Keratinocyte (primary cell): ENCODE measurements around the gene CCDC167. TPM values are rescaled to one million over a fixed set of nuclear protein-coding genes. Genes with fewer than 3 reads are reported as not detected.

Source experiments
- DNase-seq: peaks from one replicate; pipeline ENCODE4 v3.0.0-alpha.2; 2011; ENCODE audit warnings: low read depth, missing footprints, low spot score
- FAIRE-seq: peaks from 2 replicates; lab custom pipeline; 2011; peaks lifted over from hg19 to GRCh38; lab: Jason Lieb, UNC
- H2AFZ ChIP-seq: 2 replicates; pipeline ENCODE4 v1.6.0; 2012; ENCODE audit warnings: low read length, control low read depth, inconsistent platforms; ENCODE audit not compliant: control insufficient read depth
- H3K27ac ChIP-seq: 2 replicates; pipeline ENCODE4 v1.5.1; 2011; ENCODE audit warnings: low read length; ENCODE audit not compliant: control insufficient read depth, insufficient read depth
- H3K27me3 ChIP-seq: 3 replicates; pipeline ENCODE4 v1.6.0; 2011; ENCODE audit warnings: low read length; ENCODE audit not compliant: control insufficient read depth, insufficient read depth; ENCODE audit errors: extremely low read depth
- H3K36me3 ChIP-seq, 2 experiments: 2 replicates in 1 of 2; 3 replicates in 1 of 2; pipeline ENCODE4 v1.5.1; 2011; ENCODE audit warnings: low read length in 2 of 2, mild to moderate bottlenecking in 1 of 2; ENCODE audit not compliant: control insufficient read depth in 2 of 2, insufficient read depth in 2 of 2; ENCODE audit errors: extremely low read depth in 1 of 2
- H3K4me1 ChIP-seq: 3 replicates; pipeline ENCODE4 v1.5.1; 2011; ENCODE audit warnings: low read length; ENCODE audit not compliant: control insufficient read depth, insufficient read depth; ENCODE audit errors: extremely low read depth
- H3K4me2 ChIP-seq: 3 replicates; pipeline ENCODE4 v1.6.0; 2011; ENCODE audit warnings: low read depth, low read length; ENCODE audit not compliant: control insufficient read depth, insufficient read depth; ENCODE audit errors: extremely low read depth
- H3K4me3 ChIP-seq, 3 experiments: fragments of 200-600 bp in 1 of 3; sonication (generic) in 1 of 3; 2 replicates in 2 of 3; 3 replicates in 1 of 3; pipeline ENCODE4 v1.5.1; 2011 to 2016; ENCODE audit warnings: low read length in 3 of 3, mild to moderate bottlenecking in 3 of 3, control low read depth in 2 of 3, inconsistent platforms in 1 of 3, low read depth in 1 of 3, mixed read lengths in 1 of 3, mixed run types in 1 of 3, moderate library complexity in 1 of 3; ENCODE audit not compliant: control insufficient read depth in 2 of 3, insufficient read depth in 2 of 3; ENCODE audit errors: extremely low read depth in 1 of 3
- H3K79me2 ChIP-seq: 2 replicates; pipeline ENCODE4 v1.6.0; 2012; ENCODE audit warnings: low read length; ENCODE audit not compliant: control insufficient read depth, insufficient read depth
- H3K9ac ChIP-seq: 3 replicates; pipeline ENCODE4 v1.6.0; 2011; ENCODE audit warnings: low read length; ENCODE audit not compliant: control insufficient read depth, insufficient read depth; ENCODE audit errors: extremely low read depth
- H3K9me1 ChIP-seq: 3 replicates; pipeline ENCODE4 v1.6.0; 2011; ENCODE audit warnings: low read length; ENCODE audit not compliant: control insufficient read depth, insufficient read depth; ENCODE audit errors: extremely low read depth
- H3K9me3 ChIP-seq: 2 replicates; pipeline ENCODE4 v1.5.1; 2012; ENCODE audit warnings: low read depth, low read length; ENCODE audit not compliant: control insufficient read depth
- H4K20me1 ChIP-seq: 3 replicates; pipeline ENCODE4 v1.6.0; 2011; ENCODE audit warnings: low read length; ENCODE audit not compliant: control insufficient read depth, insufficient read depth; ENCODE audit errors: extremely low read depth
- EZH2 ChIP-seq: IDR thresholded peaks from one replicate; pipeline ENCODE4 v1.6.1; 2012; ENCODE audit warnings: inconsistent platforms, mild to moderate bottlenecking, low read length, moderate library complexity
- dilution Hi-C: fragments of 300-500 bp; cut with MboI; formaldehyde crosslinking; loops from one replicate; pipeline ENCODE4 v1.7.0; 2020; ENCODE audit warnings: low sequenced_read_pairs; ENCODE audit not compliant: extremely low pct_ligation_motif_present
- polyA plus RNA-seq, 5 experiments: library from polyadenylated mRNA; depleted of rRNA in 3 of 5; stranded (reverse) in 3 of 5; stranded (forward) in 1 of 5; unstranded in 1 of 5; fragments of >200 nt; gene quantifications; 1 replicate in 1 of 5; 2 replicates in 3 of 5; 3 replicates in 1 of 5; pipeline versions ENCODE4 v1.2.1 to v1.2.3, GENCODE V29; 2011 to 2012; ENCODE audit warnings: missing spikeins in 2 of 5, low read depth in 1 of 5, low replicate concordance in 1 of 5
- TF ChIP-seq, protein P1 (sequence below), 3 experiments: IDR thresholded peaks in 1 of 3; conservative IDR thresholded peaks in 1 of 3; optimal IDR thresholded peaks in 1 of 3; 2 replicates in 2 of 3; 3 replicates in 1 of 3; pipeline versions ENCODE3 to v1.5.1; 2011; ENCODE audit warnings: low read length in 3 of 3, mild to moderate bottlenecking in 3 of 3, moderate library complexity in 2 of 3, control low read depth in 1 of 3, inconsistent platforms in 1 of 3; ENCODE audit not compliant: insufficient read depth in 2 of 3; ENCODE audit errors: extremely low read depth in 1 of 3

The CCDC167 gene
- polyA plus RNA-seq, 1 donor (not counting 4 experiments of a cell fraction or from before 2014, with no cell fraction given) = 39.8 TPM

DNA sequence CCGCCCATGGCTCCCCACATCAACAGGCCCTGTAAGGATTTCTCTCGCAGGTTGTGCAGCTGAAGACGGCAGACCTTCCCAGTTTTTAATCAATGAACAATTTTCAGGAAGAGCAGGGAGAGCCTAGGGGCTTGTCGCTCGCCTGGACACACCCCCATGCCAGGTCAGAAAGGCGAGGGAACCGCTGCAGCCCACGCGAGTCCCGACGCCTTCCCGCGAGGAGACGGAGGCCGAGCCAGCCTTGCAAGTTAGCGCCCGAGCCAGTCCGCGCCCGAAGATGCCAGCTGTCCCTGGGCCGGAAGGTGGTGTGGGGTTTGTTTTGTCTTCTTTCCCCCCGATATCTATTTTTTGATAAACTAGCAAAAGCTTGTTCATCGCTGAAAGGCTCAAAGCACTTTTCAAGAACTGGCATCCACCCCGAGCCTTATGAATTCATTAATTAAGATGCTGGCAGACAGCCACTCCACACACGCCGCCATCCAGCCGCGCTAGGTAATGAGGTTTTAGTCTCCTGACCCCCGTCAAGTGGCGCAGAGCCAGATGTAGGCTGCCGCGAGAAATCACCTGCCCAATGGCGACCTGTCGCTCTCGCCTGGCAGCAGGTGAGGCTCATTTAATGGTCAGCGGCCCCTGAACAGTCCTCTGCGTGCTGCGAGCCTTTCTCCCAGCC lies 6.6 kb downstream of the CCDC167 start:
- Histone ChIP-seq H4K20me1 (no peaks in the 10 kb centered on the region), H3K4me2 (no peak overlapping the region), H3K9me1 (no peaks in the 10 kb centered on the region), H3K4me1 (peaks cover 4% of the 10 kb centered on the region), H3K79me2 (no peaks in the 10 kb centered on the region), H3K9me3 (no peaks in the 10 kb centered on the region), H3K4me3 (no peak overlapping the region), H3K27ac (no peak overlapping the region), H3K9ac (no peak overlapping the region), H2AFZ (no peak overlapping the region), H3K27me3 (no peaks in the 10 kb centered on the region), H3K36me3 (no peaks in the 10 kb centered on the region)
- FAIRE-seq (no peak), DNase-seq (no peak)
- dilution Hi-C loops = no loop called here
- TF ChIP-seq, protein P1, sequence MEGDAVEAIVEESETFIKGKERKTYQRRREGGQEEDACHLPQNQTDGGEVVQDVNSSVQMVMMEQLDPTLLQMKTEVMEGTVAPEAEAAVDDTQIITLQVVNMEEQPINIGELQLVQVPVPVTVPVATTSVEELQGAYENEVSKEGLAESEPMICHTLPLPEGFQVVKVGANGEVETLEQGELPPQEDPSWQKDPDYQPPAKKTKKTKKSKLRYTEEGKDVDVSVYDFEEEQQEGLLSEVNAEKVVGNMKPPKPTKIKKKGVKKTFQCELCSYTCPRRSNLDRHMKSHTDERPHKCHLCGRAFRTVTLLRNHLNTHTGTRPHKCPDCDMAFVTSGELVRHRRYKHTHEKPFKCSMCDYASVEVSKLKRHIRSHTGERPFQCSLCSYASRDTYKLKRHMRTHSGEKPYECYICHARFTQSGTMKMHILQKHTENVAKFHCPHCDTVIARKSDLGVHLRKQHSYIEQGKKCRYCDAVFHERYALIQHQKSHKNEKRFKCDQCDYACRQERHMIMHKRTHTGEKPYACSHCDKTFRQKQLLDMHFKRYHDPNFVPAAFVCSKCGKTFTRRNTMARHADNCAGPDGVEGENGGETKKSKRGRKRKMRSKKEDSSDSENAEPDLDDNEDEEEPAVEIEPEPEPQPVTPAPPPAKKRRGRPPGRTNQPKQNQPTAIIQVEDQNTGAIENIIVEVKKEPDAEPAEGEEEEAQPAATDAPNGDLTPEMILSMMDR (optimal IDR thresholded peaks at IDR 0.05 in 1 of 3, IDR thresholded peaks at IDR 0.05 in 1 of 3, conservative IDR thresholded peaks at IDR 0.05 in 1 of 3; ENCODE audit: extremely low read depth in 1 of 3, insufficient read depth in 2 of 3, low read length in 3 of 3) = no peak
- TF ChIP-seq EZH2 = no peak

DNA sequence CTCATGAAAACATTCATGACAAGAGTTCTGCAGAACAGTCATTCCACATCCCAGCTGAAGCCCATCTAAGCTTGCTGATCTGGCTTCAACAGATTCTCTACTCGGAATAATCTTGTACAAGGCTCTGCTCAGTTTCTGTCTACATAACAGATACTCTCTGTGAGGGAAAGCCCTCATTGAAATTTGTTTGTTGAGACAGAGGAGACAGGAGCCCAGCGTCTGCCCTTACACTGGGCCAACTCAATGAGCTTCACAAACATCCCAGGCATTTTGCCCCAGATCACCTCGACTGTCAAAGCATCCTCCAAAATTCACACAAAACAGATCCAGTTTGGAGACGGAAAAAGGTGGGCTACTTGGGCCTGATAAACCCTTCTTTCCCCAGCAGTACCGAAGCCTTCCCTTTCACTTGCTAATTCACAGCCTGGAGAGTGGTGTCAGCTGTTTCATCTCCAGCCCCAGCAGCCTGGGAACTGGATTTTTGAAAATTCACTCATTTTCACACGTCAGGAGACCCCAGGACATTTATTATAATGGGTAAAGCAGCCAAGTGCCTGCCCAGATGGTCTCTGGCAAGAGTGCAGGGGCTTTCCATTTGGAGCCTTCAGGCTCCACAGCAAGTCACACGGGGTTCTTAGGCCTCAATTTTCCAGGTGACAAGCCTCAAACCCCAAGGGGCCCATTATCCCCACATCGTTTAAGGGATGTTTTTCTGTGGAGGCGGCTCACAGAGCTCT lies 7.3 kb downstream of the CCDC167 start:
- TF ChIP-seq, protein P1 (optimal IDR thresholded peaks at IDR 0.05 in 1 of 3, IDR thresholded peaks at IDR 0.05 in 1 of 3, conservative IDR thresholded peaks at IDR 0.05 in 1 of 3; ENCODE audit: extremely low read depth in 1 of 3, insufficient read depth in 2 of 3, low read length in 3 of 3) = no peak
- no peak for TF ChIP-seq EZH2
- Histone ChIP-seq H3K79me2 (no peaks in the 10 kb centered on the region), H3K36me3 (peaks cover 0 to 4% of the 10 kb centered on the region in 2 experiments), H4K20me1 (no peaks in the 10 kb centered on the region), H3K9me3 (no peaks in the 10 kb centered on the region), H3K4me3 (no peak overlapping the region), H3K9me1 (no peaks in the 10 kb centered on the region), H3K27ac (no peak overlapping the region), H3K4me1 (peaks cover 4% of the 10 kb centered on the region), H3K27me3 (no peaks in the 10 kb centered on the region), H2AFZ (no peak overlapping the region), H3K9ac (no peak overlapping the region), H3K4me2 (no peak overlapping the region)
- no peak for DNase-seq
- dilution Hi-C loops = no loop called here
- no peak for FAIRE-seq
